ENCODE data around the gene OLFM1. TPM values are rescaled to one million over a fixed set of nuclear protein-coding genes. Genes with fewer than 3 reads are reported as not detected.

OLFM1 gene
- total and polyA plus RNA-seq, 2 donors, result 24.5 to 28.3 TPM

DNA sequence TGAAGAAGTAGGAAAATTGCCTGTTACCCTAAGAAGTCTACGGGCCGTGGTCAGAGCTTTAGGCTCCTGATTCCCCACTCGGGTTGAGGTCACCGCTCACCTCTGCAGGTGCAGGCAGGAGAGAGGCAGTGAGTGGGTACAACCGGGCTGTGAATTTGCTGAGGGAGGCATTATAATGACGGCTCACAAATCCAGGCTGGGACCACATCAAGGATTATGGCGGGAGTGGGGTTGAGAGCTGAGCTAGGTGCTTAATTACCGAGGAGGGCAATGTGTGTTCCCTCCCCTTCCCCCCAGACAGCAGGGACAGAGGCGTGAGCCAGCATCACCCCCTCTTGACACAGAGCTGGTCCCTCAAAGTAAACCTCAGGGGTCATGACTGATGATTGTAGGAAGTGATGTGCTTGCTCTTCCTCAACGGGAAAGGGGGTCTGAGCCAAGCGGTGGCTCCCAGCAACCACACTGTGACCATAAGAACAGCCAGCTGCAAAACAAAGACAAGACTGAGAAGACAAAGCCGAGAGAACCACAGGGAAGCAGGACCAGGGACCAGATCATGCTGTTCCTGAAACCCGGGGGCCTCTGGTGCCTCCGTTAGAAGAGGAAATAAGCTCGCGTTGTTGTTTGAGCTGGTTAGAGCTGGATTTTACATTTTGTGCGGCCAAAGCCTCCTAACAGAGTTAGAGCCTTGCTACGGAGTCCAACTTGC lies 77.7 kb downstream of the OLFM1 start:
- H3K4me3 ChIP-seq (ENCODE audit: low read length in 2 of 2), result no peak overlapping the region
- H3K9me3 ChIP-seq (ENCODE audit: control insufficient read depth in 2 of 2, insufficient read depth in 1 of 2, low read length in 1 of 2), result no peaks in the 10 kb centered on the region
- H3K36me3 ChIP-seq (ENCODE audit: control insufficient read depth in 2 of 2, insufficient read depth in 2 of 2, low read length in 1 of 2), result no peaks in the 10 kb centered on the region
- H3K27me3 ChIP-seq (ENCODE audit: control insufficient read depth in 2 of 2, insufficient read depth in 1 of 2, low read length in 1 of 2), result peaks cover 0 to 3% of the 10 kb centered on the region in 2 donors
- DNase-seq (ENCODE audit: low read depth in 6 of 9, low spot score in 9 of 9), result no peak
- no peaks in the 10 kb centered on the region for H3K4me1 ChIP-seq (ENCODE audit: control insufficient read depth in 2 of 2, insufficient read depth in 2 of 2, low read length in 2 of 2)
- H3K27ac ChIP-seq (ENCODE audit: low read depth in 1 of 2, low read length in 1 of 2), result no peak overlapping the region
- 77% methylated on average over 18 of the region's 18 CpGs for WGBS

DNA sequence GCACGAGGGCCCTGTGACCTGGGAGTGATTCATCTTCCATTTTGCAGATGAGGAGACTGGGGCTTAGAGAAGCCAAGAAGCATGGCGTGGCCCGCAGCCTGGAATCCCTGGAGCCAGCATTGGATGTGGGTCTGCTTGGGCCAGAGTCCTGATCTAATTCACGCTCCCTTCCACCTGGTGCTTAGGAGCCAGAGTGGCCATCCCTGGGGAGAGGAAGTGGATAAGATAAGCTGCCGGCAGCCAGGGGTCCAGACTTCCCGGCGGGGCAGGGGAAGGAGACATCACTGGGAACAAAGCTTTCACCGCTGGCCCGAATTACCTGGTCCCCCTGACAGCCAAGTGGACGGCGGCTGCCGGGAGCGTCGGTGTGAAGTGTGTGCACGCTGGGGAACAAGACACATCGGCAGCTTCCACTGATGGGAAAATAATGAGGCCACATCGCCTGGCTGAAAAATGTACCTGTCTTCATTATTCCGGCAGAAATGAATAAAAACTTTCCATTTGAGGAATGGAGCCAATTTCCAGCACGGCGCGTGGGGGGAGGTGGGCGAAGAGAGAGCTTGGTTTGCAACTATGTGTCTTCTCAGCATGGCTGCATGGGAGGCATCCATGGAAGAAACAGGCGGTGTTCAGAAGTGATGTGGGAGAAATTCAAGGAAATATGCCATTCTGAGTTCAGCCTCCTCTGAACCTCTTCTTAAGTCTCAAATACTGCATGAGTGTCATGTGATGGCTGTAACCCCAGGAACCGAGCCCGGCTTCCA lies 78.5 kb downstream of the OLFM1 start:
- no peak for DNase-seq (ENCODE audit: low read depth in 6 of 9, low spot score in 9 of 9)
- Histone ChIP-seq H3K27ac (ENCODE audit: low read depth in 1 of 2, low read length in 1 of 2) (no peak overlapping the region), H3K9me3 (ENCODE audit: control insufficient read depth in 2 of 2, insufficient read depth in 1 of 2, low read length in 1 of 2) (no peaks in the 10 kb centered on the region), H3K4me1 (ENCODE audit: control insufficient read depth in 2 of 2, insufficient read depth in 2 of 2, low read length in 2 of 2) (no peaks in the 10 kb centered on the region), H3K36me3 (ENCODE audit: control insufficient read depth in 2 of 2, insufficient read depth in 2 of 2, low read length in 1 of 2) (no peaks in the 10 kb centered on the region), H3K27me3 (ENCODE audit: control insufficient read depth in 2 of 2, insufficient read depth in 1 of 2, low read length in 1 of 2) (peaks cover 0 to 3% of the 10 kb centered on the region in 2 donors), H3K4me3 (ENCODE audit: low read length in 2 of 2) (no peak overlapping the region)
- WGBS, result 82% methylated on average over 25 of the region's 25 CpGs

DNA sequence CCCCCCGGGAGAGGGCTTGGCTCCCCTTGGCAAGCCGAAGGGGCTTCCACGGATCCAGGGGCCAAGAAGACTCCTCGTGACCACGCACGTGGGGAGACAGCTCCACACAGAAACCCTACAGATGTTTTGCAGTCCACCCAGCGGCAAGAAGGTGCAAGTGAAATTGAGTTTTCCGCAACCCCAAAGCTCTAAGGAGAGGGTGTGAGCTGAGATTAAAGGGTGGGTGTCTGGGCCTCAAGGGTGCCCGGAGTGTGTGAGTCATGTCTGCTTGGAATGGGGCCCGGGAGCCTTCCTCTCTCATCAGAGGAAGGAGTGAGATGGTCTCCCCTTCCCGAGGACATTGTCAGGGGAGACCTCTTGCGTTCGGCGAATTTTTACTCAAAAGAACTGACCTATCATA lies 79.1 kb downstream of the OLFM1 start:
- no peak for DNase-seq (ENCODE audit: low read depth in 6 of 9, low spot score in 9 of 9)
- Histone ChIP-seq H3K4me3 (ENCODE audit: low read length in 2 of 2) (no peak overlapping the region), H3K36me3 (ENCODE audit: control insufficient read depth in 2 of 2, insufficient read depth in 2 of 2, low read length in 1 of 2) (no peaks in the 10 kb centered on the region), H3K4me1 (ENCODE audit: control insufficient read depth in 2 of 2, insufficient read depth in 2 of 2, low read length in 2 of 2) (no peaks in the 10 kb centered on the region), H3K9me3 (ENCODE audit: control insufficient read depth in 2 of 2, insufficient read depth in 1 of 2, low read length in 1 of 2) (no peaks in the 10 kb centered on the region), H3K27ac (ENCODE audit: low read depth in 1 of 2, low read length in 1 of 2) (no peak overlapping the region), H3K27me3 (ENCODE audit: control insufficient read depth in 2 of 2, insufficient read depth in 1 of 2, low read length in 1 of 2) (peaks cover 0 to 3% of the 10 kb centered on the region in 2 donors)
- 89% methylated on average over 14 of the region's 14 CpGs for WGBS

DNA sequence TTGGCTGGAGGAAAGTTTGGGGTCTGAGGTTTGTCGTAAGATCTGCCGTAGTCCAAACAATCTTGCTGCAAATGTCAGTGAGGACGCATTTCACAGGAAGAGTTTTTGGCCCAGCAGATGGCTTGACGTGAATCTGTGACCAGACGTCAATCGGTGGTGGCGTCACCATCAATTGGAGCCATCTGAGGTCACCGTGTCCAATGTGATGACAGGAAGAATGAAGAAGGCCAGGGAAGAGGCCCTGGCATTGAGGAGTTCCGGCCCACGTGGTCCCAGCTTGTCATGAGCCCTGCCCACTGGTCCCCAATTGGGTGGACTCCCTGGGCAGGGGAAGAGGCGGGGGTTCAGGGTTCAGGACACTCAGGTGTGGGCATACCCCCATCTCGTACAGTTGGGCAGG lies 79.9 kb downstream of the OLFM1 start:
- no peaks in the 10 kb centered on the region for H3K9me3 ChIP-seq (ENCODE audit: control insufficient read depth in 2 of 2, insufficient read depth in 1 of 2, low read length in 1 of 2)
- DNase-seq (ENCODE audit: low read depth in 6 of 9, low spot score in 9 of 9), result no peak
- WGBS, result 87% methylated on average over 12 of the region's 12 CpGs
- H3K4me3 ChIP-seq (ENCODE audit: low read length in 2 of 2), result no peak overlapping the region
- H3K4me1 ChIP-seq (ENCODE audit: control insufficient read depth in 2 of 2, insufficient read depth in 2 of 2, low read length in 2 of 2), result no peaks in the 10 kb centered on the region
- H3K27ac ChIP-seq (ENCODE audit: low read depth in 1 of 2, low read length in 1 of 2), result no peak overlapping the region
- H3K27me3 ChIP-seq (ENCODE audit: control insufficient read depth in 2 of 2, insufficient read depth in 1 of 2, low read length in 1 of 2), result peaks cover 0 to 3% of the 10 kb centered on the region in 2 donors
- H3K36me3 ChIP-seq (ENCODE audit: control insufficient read depth in 2 of 2, insufficient read depth in 2 of 2, low read length in 1 of 2), result no peaks in the 10 kb centered on the region

DNA sequence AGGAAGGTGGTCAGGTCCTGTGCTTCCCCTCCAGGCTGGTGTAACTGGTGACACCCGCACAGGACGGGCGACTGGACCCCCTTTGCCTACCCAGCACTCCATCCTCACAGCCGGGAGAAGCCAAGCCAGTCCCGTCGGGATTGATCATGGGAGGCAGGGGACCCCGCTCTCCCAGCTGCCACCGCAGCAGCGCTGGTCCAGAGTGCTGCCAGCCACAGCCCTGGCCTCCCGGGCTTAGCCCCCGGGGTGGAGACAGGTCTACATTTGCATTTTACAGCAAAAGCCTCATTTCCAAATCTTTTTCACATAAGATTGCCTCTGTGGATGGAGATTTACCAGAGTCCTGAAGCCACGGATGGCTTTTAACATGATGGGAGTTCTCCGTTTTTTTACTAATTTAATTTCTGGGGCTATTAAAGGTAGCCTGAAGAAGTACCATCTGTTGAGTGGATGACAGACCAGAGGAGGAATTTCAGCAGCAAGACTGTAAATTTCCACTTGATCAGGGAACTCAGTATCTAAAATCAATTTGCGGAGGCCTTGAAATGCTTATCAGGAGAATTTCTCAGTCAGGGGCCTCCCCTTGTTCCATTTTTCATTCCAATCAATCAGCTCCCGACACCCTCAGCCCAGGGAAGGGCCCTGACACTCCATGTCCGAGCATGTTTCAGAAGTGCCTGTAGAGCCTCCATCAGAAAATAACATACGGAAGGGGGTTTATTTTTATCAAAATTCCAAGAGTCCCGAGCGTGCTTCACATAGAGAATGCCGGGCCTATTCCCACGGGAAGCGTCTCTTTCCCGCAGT lies 80.6 kb downstream of the OLFM1 start:
- no peak overlapping the region for H3K4me3 ChIP-seq (ENCODE audit: low read length in 2 of 2)
- DNase-seq (ENCODE audit: low read depth in 6 of 9, low spot score in 9 of 9), result no peak
- H3K27me3 ChIP-seq (ENCODE audit: control insufficient read depth in 2 of 2, insufficient read depth in 1 of 2, low read length in 1 of 2), result peaks cover 0 to 3% of the 10 kb centered on the region in 2 donors
- no peak overlapping the region for H3K27ac ChIP-seq (ENCODE audit: low read depth in 1 of 2, low read length in 1 of 2)
- WGBS, result 88% methylated on average over 23 of the region's 23 CpGs
- no peaks in the 10 kb centered on the region for H3K36me3 ChIP-seq (ENCODE audit: control insufficient read depth in 2 of 2, insufficient read depth in 2 of 2, low read length in 1 of 2)
- H3K4me1 ChIP-seq (ENCODE audit: control insufficient read depth in 2 of 2, insufficient read depth in 2 of 2, low read length in 2 of 2), result no peaks in the 10 kb centered on the region
- H3K9me3 ChIP-seq (ENCODE audit: control insufficient read depth in 2 of 2, insufficient read depth in 1 of 2, low read length in 1 of 2), result no peaks in the 10 kb centered on the region

DNA sequence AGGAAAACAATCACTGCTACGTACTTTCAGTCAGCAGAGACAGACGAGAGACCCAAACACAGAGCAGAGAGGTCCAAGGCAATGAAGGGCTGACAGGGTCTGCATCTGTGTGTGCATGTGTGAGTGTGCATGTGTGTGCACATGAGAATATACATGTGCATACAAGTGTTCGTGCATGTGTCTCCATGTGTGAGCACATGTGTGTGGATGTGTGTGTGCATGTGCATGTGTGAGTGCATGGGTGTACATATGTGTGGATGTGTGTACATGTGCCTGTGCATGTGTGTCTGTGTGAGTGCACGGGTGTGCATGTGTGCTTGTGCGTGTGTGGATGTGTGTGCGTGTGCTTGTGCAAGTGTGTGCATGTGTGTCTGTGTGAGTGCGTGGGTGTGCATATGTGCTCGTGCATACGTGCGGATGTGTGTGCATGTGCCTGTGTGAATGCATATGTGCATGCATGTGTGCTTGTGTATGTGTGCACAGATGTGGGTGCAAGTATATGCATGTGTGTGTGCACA lies 82.3 kb downstream of the OLFM1 start:
- 82% methylated on average over 10 of the region's 10 CpGs for WGBS
- Histone ChIP-seq H3K4me1 (ENCODE audit: control insufficient read depth in 2 of 2, insufficient read depth in 2 of 2, low read length in 2 of 2) (no peaks in the 10 kb centered on the region), H3K27me3 (ENCODE audit: control insufficient read depth in 2 of 2, insufficient read depth in 1 of 2, low read length in 1 of 2) (peaks cover 0 to 3% of the 10 kb centered on the region in 2 donors)

DNA sequence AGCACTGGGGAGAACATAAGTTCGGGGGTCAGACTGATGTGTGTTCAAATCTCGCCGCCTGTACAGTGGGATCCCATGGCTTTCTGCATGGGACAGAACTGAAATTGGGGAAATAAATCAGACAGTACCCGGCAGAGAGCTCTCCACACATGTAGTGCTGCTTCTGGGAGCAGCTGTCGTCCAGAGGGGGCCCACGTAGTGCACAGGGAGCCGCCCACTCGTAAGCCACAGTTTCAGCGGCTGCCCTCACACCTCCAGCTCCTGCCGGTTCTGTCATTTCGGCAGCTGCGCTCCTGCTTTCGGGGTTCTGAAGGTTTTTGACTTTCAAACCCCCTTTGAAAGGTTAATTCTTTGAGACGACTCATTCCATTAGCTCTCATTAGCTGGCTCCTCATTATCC lies 83.1 kb downstream of the OLFM1 start:
- no peaks in the 10 kb centered on the region for H3K4me1 ChIP-seq (ENCODE audit: control insufficient read depth in 2 of 2, insufficient read depth in 2 of 2, low read length in 2 of 2)
- no peaks in the 10 kb centered on the region for H3K27me3 ChIP-seq (ENCODE audit: control insufficient read depth in 2 of 2, insufficient read depth in 1 of 2, low read length in 1 of 2)
- no peaks in the 10 kb centered on the region for H3K9me3 ChIP-seq (ENCODE audit: control insufficient read depth in 2 of 2, insufficient read depth in 1 of 2, low read length in 1 of 2)

More for the DNA sequence above, 82.3 kb downstream of the OLFM1 start:
- Histone ChIP-seq H3K27ac (ENCODE audit: low read depth in 1 of 2, low read length in 1 of 2) (no peak overlapping the region), H3K36me3 (ENCODE audit: control insufficient read depth in 2 of 2, insufficient read depth in 2 of 2, low read length in 1 of 2) (no peaks in the 10 kb centered on the region), H3K4me3 (ENCODE audit: low read length in 2 of 2) (no peak overlapping the region), H3K9me3 (ENCODE audit: control insufficient read depth in 2 of 2, insufficient read depth in 1 of 2, low read length in 1 of 2) (no peaks in the 10 kb centered on the region)
- no peak for DNase-seq (ENCODE audit: low read depth in 6 of 9, low spot score in 9 of 9)

More for the DNA sequence above, 83.1 kb downstream of the OLFM1 start:
- WGBS, result 79% methylated on average over 14 of the region's 14 CpGs
- no peak for DNase-seq (ENCODE audit: low read depth in 6 of 9, low spot score in 9 of 9)
- Histone ChIP-seq H3K4me3 (ENCODE audit: low read length in 2 of 2) (no peak overlapping the region), H3K27ac (ENCODE audit: low read depth in 1 of 2, low read length in 1 of 2) (no peak overlapping the region), H3K36me3 (ENCODE audit: control insufficient read depth in 2 of 2, insufficient read depth in 2 of 2, low read length in 1 of 2) (no peaks in the 10 kb centered on the region)

All from thymus (tissue), 11 donors.